ENCODE measurements around the gene STAP1.

The STAP1 gene

GRCh38 chr4:67542076-67542475 lies 16.5 kb upstream of the STAP1 start:
- TF ChIP-seq EGR1 (IDR thresholded peaks at IDR 0.05) (no peak), TAF1 (IDR thresholded peaks at IDR 0.05; ENCODE audit: low read depth) (no peak), CREB1 (IDR thresholded peaks at IDR 0.05; ENCODE audit: low read depth) (no peak), EP300 (IDR thresholded peaks at IDR 0.05; ENCODE audit: borderline replicate concordance) (no peak), USF1 (IDR thresholded peaks at IDR 0.05) (no peak), NFIC (IDR thresholded peaks at IDR 0.05) (no peak), MAX (IDR thresholded peaks at IDR 0.05) (no peak)

- TF ChIP-seq RAD21 (IDR thresholded peaks at IDR 0.05; ENCODE audit: low read depth) (no peak), ZBTB7A (IDR thresholded peaks at IDR 0.05; ENCODE audit: low read depth) (no peak), TAF1 (IDR thresholded peaks at IDR 0.05; ENCODE audit: low read depth) (peak; percentile 66), EGR1 (IDR thresholded peaks at IDR 0.05) (peak; percentile 53; the same call in 1 of the 2 replicates), EP300 (IDR thresholded peaks at IDR 0.05; ENCODE audit: borderline replicate concordance) (no peak), TCF12 (IDR thresholded peaks at IDR 0.05; ENCODE audit: low read depth) (peak; percentile 36; the same call in 1 of the 2 replicates), NFIC (IDR thresholded peaks at IDR 0.05) (no peak), FOXM1 (IDR thresholded peaks at IDR 0.05; ENCODE audit: borderline replicate concordance, low read depth) (peak; percentile 77; the same call in 1 of the 2 replicates), CEBPB (IDR thresholded peaks at IDR 0.05) (no peak), MAX (IDR thresholded peaks at IDR 0.05) (peak; percentile 58), YY1 (IDR thresholded peaks at IDR 0.05; ENCODE audit: low read depth) (peak; percentile 78; the same call in 1 of the 2 replicates), TEAD4 (IDR thresholded peaks at IDR 0.05) (0 out of 2 replicates have a peak, but pooled peaks have one; percentile 12)
Observed at GRCh38 chr4:67545199-67546003, 13.1 kb upstream of the STAP1 start, which contains the start of gene CENPC. CENPC (minus strand) TSS chr4:67545503; CDS start chr4:67545355, 148 bp downstream.

- TF ChIP-seq REST (IDR thresholded peaks at IDR 0.05; ENCODE audit: low read depth) (no peak), YY1 (IDR thresholded peaks at IDR 0.05; ENCODE audit: low read depth) (no peak), EGR1 (IDR thresholded peaks at IDR 0.05) (no peak), USF1 (IDR thresholded peaks at IDR 0.05) (no peak), FOXM1 (IDR thresholded peaks at IDR 0.05; ENCODE audit: borderline replicate concordance, low read depth) (no peak), TEAD4 (IDR thresholded peaks at IDR 0.05) (no peak), CREB1 (IDR thresholded peaks at IDR 0.05; ENCODE audit: low read depth) (no peak), TCF12 (IDR thresholded peaks at IDR 0.05; ENCODE audit: low read depth) (no peak), CEBPB (IDR thresholded peaks at IDR 0.05) (no peak), ZBTB7A (IDR thresholded peaks at IDR 0.05; ENCODE audit: low read depth) (no peak), NFIC (IDR thresholded peaks at IDR 0.05) (no peak), EP300 (IDR thresholded peaks at IDR 0.05; ENCODE audit: borderline replicate concordance) (no peak), TAF1 (IDR thresholded peaks at IDR 0.05; ENCODE audit: low read depth) (no peak), MAX (IDR thresholded peaks at IDR 0.05) (no peak), RAD21 (IDR thresholded peaks at IDR 0.05; ENCODE audit: low read depth) (no peak)
Observed at GRCh38 chr4:67546004-67546356, 12.5 kb upstream of the STAP1 start.

GRCh38 chr4:67546971-67547370 lies 11.6 kb upstream of the STAP1 start:
- TF ChIP-seq EP300 (IDR thresholded peaks at IDR 0.05; ENCODE audit: borderline replicate concordance) (no peak), TCF12 (IDR thresholded peaks at IDR 0.05; ENCODE audit: low read depth) (no peak), EGR1 (IDR thresholded peaks at IDR 0.05) (no peak), USF1 (IDR thresholded peaks at IDR 0.05) (no peak), TEAD4 (IDR thresholded peaks at IDR 0.05) (no peak), YY1 (IDR thresholded peaks at IDR 0.05; ENCODE audit: low read depth) (no peak), REST (IDR thresholded peaks at IDR 0.05; ENCODE audit: low read depth) (no peak), ZBTB7A (IDR thresholded peaks at IDR 0.05; ENCODE audit: low read depth) (no peak), RAD21 (IDR thresholded peaks at IDR 0.05; ENCODE audit: low read depth) (no peak), MAX (IDR thresholded peaks at IDR 0.05) (no peak), CEBPB (IDR thresholded peaks at IDR 0.05) (no peak), TAF1 (IDR thresholded peaks at IDR 0.05; ENCODE audit: low read depth) (no peak), FOXM1 (IDR thresholded peaks at IDR 0.05; ENCODE audit: borderline replicate concordance, low read depth) (no peak), CREB1 (IDR thresholded peaks at IDR 0.05; ENCODE audit: low read depth) (no peak), NFIC (IDR thresholded peaks at IDR 0.05) (no peak)

Measured in Ishikawa (cell line).